HG03039 (cell line): ENCODE measurements around the gene TMEM141.
"Not testable (repeated sequence)": the region's sequence is repeated elsewhere in the genome, so short reads cannot be mapped to it uniquely, and the experiment has no call there.

Source experiments
- ATAC-seq: cut with Tn5 transposase; IDR thresholded peaks from one replicate; pipeline ENCODE4 v1.9.1; 2021; ENCODE audit warnings: mild to moderate bottlenecking, moderate library complexity; ENCODE audit not compliant: unreplicated experiment

TMEM141 gene

DNA sequence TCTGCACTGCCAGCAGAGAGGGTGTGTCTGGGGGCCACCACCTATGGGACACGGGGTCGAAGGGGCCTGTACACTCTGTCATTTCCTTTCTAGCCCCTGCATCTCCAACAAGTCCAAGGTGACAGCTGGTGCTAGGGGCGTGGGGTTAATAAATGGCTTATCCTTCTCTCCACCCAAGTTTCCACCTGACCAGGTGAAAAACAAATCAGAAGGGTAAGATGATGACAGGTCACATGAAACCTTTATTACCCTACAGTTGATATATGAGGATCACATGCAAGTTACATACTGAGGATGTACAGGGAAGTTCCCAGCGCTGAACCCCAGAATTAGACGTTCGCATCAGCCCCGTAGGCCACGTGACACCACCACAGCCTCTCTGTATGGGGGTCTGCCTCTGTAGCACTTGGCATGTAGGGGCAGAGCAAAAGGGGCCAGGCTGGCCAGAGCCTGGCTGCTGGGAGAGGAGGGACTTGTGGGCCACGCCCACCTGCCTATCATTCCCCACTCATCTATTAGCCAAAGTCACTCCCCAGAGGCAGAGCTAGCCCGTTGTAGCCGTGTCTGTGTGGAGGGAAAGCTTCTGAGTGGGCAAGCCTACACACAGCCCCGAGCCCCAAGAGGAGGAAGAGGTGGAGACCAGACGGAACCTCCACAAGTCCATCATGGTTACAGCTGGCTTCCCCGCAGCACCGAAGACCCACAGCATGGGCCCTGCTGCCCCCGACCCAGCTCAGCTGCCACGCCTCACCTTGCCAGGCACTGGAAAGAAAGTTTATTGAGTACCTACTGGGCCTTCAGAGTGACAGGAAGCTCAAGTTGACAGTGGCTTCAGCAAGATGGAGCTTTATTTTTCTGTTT is 2.2 kb downstream of the TMEM141 start:
- ATAC-seq = no peak

DNA sequence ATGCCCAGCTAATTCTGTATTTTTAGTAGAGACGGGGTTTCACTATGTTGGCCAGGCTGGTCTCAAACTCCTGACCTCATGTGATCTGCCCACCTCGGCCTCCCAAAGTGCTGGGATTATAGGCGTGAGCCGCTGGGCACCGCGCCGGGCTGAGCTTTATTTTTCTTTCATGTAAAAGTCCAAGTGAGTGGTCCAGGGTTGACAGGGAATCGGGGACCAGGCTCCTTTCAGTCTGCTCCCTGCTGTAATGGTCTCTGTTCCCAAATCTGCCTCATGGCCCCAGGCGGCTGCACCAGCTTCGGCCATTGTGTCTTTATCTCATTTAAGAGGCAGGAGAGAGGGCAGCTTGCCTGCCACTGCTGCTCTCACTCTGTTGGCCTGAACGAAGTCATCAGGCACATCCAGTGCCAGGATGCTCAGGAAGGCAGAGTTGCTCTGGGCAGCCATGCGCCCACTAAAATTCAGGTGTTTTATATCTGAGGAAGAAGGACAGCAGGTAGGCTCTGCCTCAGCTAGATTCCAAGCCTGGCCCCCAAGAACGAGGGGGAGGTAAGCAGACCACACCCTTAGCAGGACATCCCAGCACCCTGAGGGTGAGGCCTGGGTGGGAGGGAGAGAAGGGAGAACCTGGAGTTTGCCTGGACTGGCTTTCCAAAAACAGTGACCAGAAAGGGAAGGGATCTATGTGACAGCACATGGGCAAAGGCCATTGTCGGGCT is 3.3 kb downstream of the TMEM141 start:
- ATAC-seq = no peak

DNA sequence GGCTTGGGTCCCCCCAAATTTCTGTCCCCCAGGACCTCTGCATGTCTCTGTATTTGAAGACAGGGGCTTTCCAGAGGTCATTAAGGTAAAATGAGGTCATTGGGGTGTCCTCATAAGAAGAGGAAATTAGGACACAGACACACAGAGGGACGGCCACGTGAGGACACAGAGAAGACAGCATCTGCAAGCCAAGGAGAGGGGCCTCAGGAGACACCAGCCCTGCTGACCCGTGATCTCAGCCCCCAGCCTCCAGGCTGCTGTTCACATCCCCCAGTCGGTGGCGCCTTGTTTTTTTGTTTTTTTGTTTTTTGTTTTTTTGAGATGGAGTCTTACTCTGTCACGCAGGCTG is 3.8 kb downstream of the TMEM141 start:
- ATAC-seq = no peak

DNA sequence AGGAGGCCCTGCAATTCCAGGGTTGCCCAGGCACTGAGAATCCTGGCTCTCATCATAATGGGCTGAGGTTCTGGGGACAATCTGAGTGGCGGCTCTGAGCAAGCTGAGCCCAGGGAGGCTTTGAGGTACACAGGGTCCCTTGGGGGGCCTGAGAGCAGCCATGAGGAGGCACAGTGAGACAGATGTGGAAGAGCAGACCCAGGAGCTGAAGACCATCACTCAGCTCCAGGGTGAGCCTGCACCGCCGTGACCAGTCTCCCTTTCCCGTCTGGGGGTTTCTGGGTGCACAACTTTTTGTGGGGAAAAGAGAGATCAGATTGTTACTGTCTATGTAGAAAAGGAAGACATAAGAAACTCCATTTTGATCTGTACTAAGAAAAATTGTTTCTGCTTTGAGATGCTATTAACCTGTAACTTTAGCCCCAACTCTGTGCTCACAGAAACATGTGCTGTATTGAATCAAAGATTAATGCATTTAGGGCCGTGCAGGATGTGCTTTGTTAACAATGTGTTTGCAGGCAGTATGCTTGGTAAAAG is 5.2 kb downstream of the TMEM141 start, which contains the start of gene CCDC183:
TSS of gene CCDC183 (plus strand) at position 101 of the 537 bp plus-strand sequence. CDS start at position 161, 60 bp downstream.
- no peak for ATAC-seq

DNA sequence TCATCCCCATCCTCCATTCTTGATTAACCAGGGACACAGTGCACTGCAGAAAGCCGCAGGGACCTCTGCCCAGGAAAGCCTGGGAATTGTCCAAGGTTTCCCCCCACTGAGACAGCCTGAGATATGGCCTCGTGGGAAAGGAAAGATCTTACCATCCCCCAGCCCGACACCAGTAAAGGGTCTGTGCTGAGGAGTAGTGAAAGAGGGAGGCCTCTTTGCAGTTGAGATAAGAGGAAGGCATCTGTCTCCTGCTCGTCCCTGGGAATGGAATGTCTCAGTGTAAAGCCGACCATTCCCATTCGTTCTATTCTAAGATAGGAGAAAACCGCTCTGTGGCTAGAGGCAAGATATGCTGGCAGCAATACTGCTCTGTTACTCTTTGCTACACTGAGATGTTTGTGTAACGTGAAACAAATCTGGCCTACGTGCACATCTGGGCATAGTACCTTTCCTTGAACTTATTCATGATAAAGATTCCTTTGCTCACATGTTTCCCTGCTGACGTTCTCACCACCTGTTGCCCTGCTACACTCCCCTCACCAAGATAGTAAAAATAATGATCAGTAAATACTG is 5.7 kb downstream of the TMEM141 start:
- not testable (repeated sequence) for ATAC-seq

DNA sequence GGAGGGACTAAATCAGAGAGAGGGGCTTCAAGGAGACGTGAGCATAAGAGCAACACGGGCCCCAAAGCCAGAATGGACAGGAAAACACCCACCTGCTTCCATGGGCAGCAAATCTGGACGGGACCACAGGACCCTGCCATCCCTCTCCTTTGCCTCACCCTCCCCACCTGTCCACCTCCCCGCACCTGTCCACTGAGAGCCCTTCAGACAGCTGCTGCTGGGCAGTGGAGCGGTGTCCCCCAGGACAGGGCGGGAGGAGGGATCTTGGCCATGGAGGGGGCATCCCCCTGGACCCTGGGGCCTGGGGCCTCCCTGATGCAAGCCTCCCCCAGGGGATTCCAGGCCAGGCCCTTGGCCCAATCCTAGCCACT is 7.5 kb downstream of the TMEM141 start:
- no peak for ATAC-seq

DNA sequence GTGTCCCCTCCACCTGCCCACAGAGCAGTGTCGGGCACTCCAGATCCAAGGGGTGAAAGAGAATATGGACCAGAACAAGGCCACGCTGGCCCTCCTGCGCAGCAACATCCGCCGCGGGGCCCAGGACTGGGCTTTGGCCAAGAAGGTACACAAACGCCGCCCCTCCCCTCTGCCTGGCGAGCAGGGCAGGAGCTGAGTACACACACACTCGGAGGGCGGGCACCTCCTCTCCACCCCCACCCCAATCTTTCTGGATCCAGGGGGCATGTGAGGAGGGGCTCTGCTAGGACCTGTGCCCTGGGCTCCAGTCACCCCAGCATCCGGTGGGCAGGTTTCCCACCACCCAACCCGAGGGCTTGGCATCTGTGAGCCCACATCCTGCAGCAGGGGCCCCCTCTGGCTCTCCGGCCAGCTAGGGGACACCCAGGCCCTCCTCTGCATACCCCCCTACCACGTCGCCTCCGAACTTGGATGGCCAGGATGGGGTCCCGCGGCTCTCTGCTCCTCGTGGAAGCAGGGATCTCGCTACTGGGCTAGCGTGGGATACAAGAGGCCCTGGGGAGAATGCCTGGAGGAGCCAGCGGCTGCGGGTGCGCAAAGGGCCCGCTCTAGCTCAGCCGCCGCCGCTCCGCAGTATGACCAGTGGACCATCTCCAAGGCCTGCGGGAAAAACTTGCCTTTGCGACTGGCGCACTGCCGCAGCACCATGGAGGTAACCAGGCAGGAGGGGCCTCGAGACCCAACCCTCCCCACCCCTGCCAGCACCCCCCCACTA is 8.1 kb downstream of the TMEM141 start:
- ATAC-seq = no peak

DNA sequence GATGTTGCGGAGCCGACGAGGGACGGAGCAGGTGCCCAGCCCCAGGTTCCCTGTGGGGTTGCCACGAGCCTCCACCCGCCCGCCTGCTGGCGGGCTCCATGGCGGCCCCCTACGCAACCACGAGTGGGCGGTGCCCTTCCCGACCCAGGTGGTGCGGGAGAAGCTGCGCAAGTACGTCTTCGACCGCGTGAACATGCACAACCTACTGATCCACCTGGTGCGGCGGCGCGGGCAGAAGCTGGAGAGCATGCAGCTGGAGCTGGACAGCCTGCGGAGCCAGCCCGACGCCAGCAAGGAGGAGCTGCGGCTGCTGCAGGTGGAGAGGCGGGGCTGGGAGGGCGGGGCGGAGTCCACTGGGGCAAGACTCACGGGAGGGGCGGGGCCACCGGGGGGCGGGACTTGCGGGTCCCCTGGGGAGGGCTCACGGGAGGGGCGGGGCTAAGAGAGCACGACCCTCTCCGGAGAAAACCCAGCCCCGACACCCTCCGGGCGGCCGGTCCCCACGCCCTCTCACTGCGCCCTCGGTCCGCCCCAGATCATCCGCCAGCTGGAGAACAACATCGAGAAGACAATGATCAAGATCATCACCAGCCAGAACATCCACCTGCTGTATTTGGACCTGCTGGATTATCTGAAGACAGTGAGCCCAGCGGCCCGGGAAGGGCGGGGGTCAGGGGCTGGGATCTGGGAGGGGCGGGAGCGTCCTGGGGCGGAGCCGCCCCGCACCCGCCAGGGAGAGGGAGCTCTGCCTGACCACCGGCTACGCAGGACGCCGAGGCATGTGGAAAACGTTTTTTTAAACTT is 8.9 kb downstream of the TMEM141 start:
- ATAC-seq = peak; percentile 44

DNA sequence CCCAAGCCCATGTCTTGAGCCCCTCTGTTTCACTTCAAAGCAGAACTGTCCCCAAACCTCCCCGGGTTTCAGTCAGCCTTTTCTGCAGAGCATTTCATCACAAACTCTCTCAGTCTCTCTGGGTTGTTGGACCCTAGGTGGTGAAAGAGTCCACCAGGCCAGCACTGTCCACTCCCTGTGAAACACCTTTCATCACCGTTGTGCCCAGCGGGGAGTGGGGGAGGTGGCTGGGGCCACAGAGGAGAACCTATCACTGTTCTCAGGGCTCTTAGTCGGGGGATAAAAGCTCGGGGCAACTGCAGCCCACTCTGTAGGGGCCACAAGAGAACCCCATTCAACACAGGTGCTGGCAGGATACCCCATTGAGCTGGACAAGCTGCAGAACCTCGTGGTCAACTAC is 11.2 kb downstream of the TMEM141 start:
- ATAC-seq = no peak

DNA sequence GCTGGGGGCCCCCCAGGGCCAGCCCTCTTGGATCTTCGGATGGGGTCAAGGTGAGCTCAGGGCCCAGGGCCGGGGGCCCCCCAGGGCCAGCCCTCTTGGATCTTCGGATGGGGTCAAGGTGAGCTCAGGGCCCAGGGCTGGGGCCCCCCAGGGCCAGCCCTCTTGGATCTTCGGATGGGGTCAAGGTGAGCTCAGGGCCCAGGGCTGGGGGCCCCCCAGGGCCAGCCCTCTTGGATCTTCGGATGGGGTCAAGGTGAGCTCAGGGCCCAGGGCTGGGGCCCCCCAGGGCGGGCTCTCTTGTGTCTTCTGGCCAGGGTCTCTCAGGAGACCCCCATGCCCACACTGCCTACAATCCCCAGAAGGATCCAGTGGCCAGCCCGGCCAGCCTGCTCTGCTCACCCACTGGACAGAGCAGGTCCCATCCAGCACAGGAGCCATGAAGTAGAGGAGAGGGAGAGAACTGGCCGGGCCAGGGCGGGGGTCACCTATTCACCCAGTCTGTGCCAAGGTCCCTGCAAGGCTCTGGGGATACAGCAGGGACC is 11.9 kb downstream of the TMEM141 start:
- not testable (repeated sequence) for ATAC-seq

DNA sequence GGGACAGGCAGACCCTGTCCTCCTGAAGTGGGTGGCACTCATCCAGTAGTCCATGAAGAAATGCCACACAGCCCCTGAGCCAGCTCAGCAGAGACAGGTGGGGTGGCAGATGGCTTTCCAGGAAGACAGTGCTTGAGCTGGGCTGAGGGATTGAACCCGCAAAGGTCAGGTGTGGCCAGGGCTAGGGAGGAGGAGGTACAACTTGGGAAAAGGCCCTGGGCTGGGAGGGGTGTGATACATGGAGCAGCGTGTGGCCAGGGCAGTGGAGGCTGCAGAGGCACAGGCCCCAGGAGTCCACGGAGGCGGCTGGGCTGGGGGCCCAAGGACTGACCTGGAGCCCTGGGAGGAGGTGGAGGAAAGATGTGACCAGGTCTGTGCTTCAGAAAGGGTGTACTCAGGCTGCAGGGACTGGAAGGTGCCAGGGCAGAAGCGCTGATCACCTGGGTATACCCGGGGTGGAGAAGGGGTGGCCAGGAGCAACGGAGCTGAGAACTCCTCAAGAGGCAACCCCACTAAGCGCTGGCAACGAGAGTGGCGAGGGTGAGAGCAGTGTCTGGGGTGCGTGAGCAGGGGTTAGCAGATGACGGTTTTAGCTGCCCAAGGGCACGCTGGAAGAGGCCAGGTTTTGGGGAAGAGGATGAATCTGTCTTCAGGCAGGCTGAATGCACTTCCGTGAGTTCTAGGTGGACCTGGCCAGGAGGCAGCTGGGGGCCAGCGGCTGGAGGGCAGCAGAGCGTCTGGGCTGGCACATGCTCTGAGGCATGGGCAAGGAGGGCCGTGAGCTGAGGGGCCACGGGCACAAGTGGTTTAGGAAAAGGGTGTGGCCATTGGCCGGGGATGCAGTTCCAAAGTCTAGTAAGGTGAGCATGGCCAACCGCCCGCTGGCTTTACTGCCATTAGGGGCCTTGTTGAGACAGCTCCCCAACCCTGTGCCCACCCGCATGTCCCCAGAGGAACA is 12.7 kb downstream of the TMEM141 start:
- no peak for ATAC-seq

DNA sequence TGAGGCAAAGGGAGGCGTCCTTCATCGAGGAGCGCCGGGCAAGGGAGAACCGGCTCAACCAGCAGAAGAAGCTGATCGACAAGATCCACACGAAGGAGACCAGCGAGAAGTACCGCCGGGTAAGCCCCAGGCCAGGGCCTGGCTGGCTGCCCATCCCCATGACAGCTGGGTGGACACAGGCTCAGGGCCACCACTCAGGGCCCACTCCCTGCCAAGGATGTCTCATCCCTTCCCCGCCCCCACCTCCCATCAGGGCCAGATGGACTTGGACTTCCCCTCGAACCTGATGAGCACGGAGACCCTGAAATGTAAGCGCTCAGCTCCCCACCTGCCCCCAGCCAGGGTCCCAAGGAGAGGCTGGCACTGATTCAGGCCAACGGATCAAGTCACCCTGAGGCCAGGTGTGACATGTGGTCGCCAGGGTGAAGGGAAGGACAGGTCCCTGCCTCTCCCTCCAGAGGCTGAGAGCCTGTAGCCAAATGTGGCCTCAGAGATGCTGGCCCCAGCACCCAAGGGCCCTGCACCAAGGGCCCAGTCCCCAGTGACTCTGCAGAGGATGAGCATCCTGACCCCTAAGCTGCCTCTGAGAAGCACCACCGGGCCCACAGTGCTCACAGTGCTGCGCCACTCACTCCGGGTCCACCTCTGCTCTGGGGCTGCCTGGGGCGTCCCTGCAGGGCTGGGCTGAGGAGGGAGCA is 13.5 kb downstream of the TMEM141 start:
- no peak for ATAC-seq

DNA sequence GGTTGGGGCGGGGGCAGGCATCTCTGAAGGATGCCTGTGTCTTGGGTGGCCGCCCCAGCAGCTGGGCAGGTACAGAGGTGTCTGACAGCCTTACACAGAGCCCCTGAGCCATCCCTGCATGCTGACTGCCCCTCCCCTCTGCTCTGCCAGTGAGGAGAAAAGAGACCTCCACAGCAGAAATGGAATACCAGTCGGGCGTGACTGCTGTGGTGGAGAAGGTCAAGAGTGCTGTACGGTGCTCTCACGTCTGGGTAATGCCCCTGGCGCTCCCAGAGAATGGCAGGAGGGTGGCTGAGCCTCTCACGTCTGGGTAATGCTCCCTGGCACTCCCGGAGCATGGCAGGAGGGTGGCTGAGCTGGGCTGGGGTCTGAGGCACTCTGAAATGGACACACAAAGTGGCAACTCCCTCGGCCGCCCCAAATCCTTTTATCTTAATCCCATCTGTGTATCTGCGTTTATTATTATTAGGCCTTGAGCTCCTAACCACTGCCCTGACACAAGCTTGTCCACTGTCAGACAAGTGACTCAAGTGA is 14.1 kb downstream of the TMEM141 start:
- ATAC-seq = no peak

DNA sequence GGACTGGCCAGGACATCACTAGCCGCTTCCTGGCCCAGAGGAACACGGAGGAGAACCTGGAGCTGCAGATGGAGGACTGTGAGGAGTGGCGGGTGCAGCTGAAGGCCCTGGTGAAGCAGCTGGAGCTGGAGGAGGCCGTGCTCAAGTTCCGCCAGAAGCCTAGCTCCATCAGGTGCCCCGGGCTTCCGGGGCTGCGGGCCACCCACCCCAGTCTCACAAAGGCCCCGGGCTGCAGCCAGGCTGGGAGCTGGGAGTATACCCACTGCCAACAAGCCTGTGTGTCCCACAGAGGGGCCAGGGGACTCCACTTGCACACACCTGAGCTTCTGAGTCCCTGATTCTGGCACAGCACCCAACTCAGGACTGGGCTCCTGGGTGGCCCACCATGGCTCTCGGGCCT is 14.9 kb downstream of the TMEM141 start:
- ATAC-seq = no peak

DNA sequence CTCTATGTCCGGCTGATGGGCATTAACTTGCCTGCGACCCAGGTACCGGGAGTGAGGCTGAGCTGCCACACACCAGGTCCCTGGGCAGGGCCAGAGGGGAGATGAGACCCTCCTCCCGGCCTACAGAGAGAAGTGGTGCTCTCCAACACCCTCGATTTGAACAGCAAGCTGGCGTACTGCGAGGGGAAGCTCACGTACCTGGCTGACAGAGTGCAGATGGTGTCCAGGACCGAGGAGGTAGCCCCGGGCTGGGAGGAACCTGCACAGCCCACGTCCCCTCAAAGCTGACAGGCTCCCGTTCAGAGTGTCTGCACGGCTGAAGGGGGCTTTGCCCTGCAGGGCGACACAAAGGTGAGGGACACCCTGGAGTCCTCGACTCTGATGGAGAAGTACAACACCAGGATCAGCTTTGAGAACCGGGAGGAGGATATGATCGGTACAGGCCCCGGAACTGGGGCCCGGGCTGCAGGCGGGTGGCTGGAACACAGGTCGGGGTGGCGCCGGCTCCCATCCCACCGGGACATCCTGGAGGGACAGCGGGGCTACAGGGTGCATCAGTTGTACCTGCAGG is 15.6 kb downstream of the TMEM141 start:
- no peak for ATAC-seq

DNA sequence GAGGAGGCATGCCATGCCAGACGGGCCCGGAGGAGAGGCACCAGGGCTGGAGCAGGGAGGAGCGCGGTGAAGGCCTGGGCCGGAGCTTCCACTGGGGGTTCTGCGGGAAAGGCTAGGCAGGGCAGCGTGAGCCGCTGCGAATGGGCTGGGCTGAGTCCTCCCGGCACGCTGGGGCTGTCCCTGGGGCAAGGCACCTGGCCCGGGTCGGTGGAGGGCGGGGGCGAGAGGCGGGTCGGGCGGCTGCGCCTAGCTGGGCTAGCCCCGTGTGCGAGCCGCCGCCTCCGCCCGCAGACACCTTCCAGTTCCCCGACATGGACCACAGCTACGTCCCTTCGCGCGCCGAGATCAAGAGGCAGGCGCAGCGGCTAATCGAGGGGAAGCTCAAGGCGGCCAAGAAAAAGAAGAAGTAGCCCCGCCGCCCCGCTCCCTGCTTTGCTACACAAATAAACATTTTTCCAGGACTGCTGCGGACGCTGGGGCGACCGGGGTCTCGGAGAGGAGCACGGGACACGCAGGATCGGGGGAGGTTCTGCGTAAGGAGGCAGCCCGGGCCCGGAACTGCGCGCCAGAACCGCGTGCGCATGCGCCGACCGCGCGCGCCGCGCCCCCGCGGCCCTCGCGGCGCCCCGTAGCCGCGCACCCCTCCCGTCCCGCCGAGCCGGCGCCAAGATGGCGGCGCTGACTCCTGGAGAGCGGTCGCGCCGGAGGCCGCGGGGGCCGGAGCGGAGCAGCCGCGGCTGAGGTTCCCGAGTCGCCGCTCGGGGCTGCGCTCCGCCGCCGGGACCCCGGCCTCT is 16.3 kb downstream of the TMEM141 start, which contains the start of gene RABL6:
TSS of gene RABL6 (plus strand) at position 668 of the 794 bp plus-strand sequence. CDS start 249 bp downstream, outside the sequence.
- peak; percentile 67 for ATAC-seq
